BLaER1 treated with 17β-estradiol and CSF1 and Interleukin-3, amounts not matched to agents 10 nM and 100 nM (cell line): ENCODE results near the gene L3MBTL4.

ENCODE experiments used
- H3K27ac ChIP-seq, 11 experiments: shearing (Covaris generic); formaldehyde crosslinking; 2 replicates each; pipeline ENCODE4 v1.8.1; 2022
- H3K27me3 ChIP-seq, 11 experiments: shearing (Covaris generic); formaldehyde crosslinking; 2 replicates each; pipeline ENCODE4 v1.8.1; 2022
- H3K36me3 ChIP-seq, 11 experiments: shearing (Covaris generic); formaldehyde crosslinking; 2 replicates each; pipeline ENCODE4 v1.8.1; 2022
- H3K4me1 ChIP-seq, 10 experiments: shearing (Covaris generic); formaldehyde crosslinking; 2 replicates each; pipeline ENCODE4 v1.8.1; 2022
- H3K4me2 ChIP-seq, 11 experiments: shearing (Covaris generic); formaldehyde crosslinking; 2 replicates each; pipeline ENCODE4 v1.8.1; 2022
- H3K4me3 ChIP-seq, 10 experiments: shearing (Covaris generic); formaldehyde crosslinking; 2 replicates each; pipeline ENCODE4 v1.8.1; 2022
- H3K9ac ChIP-seq, 11 experiments: shearing (Covaris generic); formaldehyde crosslinking; 2 replicates each; pipeline ENCODE4 v1.8.1; 2022
- H3K9me3 ChIP-seq, 11 experiments: shearing (Covaris generic); formaldehyde crosslinking; replicated peaks in 1 of 11; 2 replicates each; pipeline ENCODE4 v1.8.1; 2022
- H4K20me1 ChIP-seq, 11 experiments: shearing (Covaris generic); formaldehyde crosslinking; 2 replicates each; pipeline ENCODE4 v1.8.1; 2022
- Cebpa-rat ChIP-seq, 11 experiments: shearing (Covaris generic); IDR thresholded peaks; 2 replicates each; pipeline ENCODE4 v1.8.1; 2022

Gene L3MBTL4

GRCh38 chr18:6330786-6331185 lies 83.9 kb downstream of the L3MBTL4 start:
- H3K9ac ChIP-seq: no peak overlapping the region
- H3K4me3 ChIP-seq: no peak overlapping the region
- no peaks in the 10 kb centered on the region for H3K36me3 ChIP-seq
- H3K9me3 ChIP-seq: peaks cover 0 to 8% (median 0%) of the 10 kb centered on the region in 11 experiments; a peak in 1 of 22 replicates
- no peaks in the 10 kb centered on the region for H3K27me3 ChIP-seq
- no peaks in the 10 kb centered on the region for H4K20me1 ChIP-seq
- TF ChIP-seq Cebpa-rat (IDR thresholded peaks at IDR 0.05): no peak
- no peak overlapping the region for H3K27ac ChIP-seq
- H3K4me1 ChIP-seq: no peaks in the 10 kb centered on the region; a peak in 1 of 20 replicates
- H3K4me2 ChIP-seq: no peak overlapping the region

GRCh38 chr18:6328621-6329010 lies 86.1 kb downstream of the L3MBTL4 start:
- no peak for TF ChIP-seq Cebpa-rat (IDR thresholded peaks at IDR 0.05)
- Histone ChIP-seq H3K9me3 (peaks cover 10 to 25% (median 13%) of the 10 kb centered on the region in 11 experiments), H3K4me1 (no peaks in the 10 kb centered on the region; a peak in 1 of 20 replicates), H3K4me2 (no peak overlapping the region), H4K20me1 (no peaks in the 10 kb centered on the region), H3K9ac (no peak overlapping the region), H3K27me3 (no peaks in the 10 kb centered on the region), H3K27ac (no peak overlapping the region), H3K36me3 (peaks cover 0 to 10% (median 0%) of the 10 kb centered on the region in 11 experiments; a peak in 6 of 22 replicates), H3K4me3 (no peak overlapping the region)

- Histone ChIP-seq H3K4me2 (no peak overlapping the region), H3K27ac (no peak overlapping the region), H3K9ac (no peak overlapping the region), H3K36me3 (peaks cover 0 to 13% (median 0%) of the 10 kb centered on the region in 11 experiments; a peak in 6 of 22 replicates), H4K20me1 (no peaks in the 10 kb centered on the region), H3K9me3 (peaks cover 15 to 30% (median 19%) of the 10 kb centered on the region in 11 experiments), H3K4me3 (no peak overlapping the region), H3K27me3 (no peaks in the 10 kb centered on the region), H3K4me1 (no peaks in the 10 kb centered on the region; a peak in 1 of 20 replicates)
- TF ChIP-seq Cebpa-rat (IDR thresholded peaks at IDR 0.05): no peak
Observed at GRCh38 chr18:6327895-6328620, 86.7 kb downstream of the L3MBTL4 start.

DNA sequence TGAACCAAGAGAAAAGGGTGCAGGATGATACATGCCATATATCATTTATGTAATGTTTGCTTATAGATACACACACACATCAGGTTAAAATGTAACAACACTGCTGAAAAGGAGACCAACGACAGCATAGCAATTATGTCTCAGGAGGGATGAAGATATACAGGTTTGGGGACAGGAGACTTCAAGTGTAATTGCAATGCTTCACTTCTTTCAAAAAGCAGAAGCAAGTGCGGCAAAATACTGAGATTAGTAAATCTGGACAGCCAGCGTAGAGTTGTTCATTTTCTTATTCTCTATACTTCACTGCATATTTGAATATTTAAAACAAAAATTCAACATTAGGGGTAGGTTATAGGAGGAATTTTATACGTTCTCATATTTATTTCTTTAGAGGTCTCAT lies 87.2 kb downstream of the L3MBTL4 start:
- H3K9me3 ChIP-seq: peaks cover 21 to 36% (median 24%) of the 10 kb centered on the region in 11 experiments
- no peak overlapping the region for H3K9ac ChIP-seq
- H3K4me2 ChIP-seq: no peak overlapping the region
- H3K27ac ChIP-seq: no peak overlapping the region
- no peaks in the 10 kb centered on the region for H4K20me1 ChIP-seq
- H3K36me3 ChIP-seq: peaks cover 0 to 13% (median 0%) of the 10 kb centered on the region in 11 experiments; a peak in 6 of 22 replicates
- H3K4me3 ChIP-seq: no peak overlapping the region
- TF ChIP-seq Cebpa-rat (IDR thresholded peaks at IDR 0.05): no peak
- no peaks in the 10 kb centered on the region for H3K27me3 ChIP-seq
- H3K4me1 ChIP-seq: no peaks in the 10 kb centered on the region; a peak in 1 of 20 replicates

DNA sequence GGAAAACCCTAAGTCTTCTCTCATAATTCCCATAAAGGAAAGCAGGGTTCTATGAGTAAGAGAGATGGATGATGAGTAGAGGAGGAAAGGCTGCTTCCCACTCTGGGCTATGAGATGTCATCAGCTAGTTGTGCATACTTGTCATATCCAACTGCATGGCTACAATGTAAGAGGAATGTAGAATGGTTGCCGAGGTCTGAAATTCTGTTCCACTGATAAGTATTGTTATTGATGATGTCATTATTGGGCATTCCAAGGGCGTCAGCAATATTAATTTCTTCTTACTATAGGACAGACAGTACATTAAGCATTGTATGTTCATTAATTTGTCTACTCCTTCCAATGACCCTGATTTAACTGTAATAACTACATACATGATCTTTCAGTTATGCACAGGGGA lies 88.1 kb downstream of the L3MBTL4 start:
- H3K4me1 ChIP-seq: no peaks in the 10 kb centered on the region
- H3K27me3 ChIP-seq: no peaks in the 10 kb centered on the region
- H3K36me3 ChIP-seq: peaks cover 0 to 13% (median 0%) of the 10 kb centered on the region in 11 experiments; a peak in 6 of 22 replicates
- H4K20me1 ChIP-seq: no peaks in the 10 kb centered on the region
- H3K9ac ChIP-seq: no peak overlapping the region
- no peak overlapping the region for H3K27ac ChIP-seq
- H3K4me2 ChIP-seq: no peak overlapping the region
- peaks cover 22 to 43% (median 27%) of the 10 kb centered on the region in 11 experiments for H3K9me3 ChIP-seq
- TF ChIP-seq Cebpa-rat (IDR thresholded peaks at IDR 0.05): no peak
- no peak overlapping the region for H3K4me3 ChIP-seq

DNA sequence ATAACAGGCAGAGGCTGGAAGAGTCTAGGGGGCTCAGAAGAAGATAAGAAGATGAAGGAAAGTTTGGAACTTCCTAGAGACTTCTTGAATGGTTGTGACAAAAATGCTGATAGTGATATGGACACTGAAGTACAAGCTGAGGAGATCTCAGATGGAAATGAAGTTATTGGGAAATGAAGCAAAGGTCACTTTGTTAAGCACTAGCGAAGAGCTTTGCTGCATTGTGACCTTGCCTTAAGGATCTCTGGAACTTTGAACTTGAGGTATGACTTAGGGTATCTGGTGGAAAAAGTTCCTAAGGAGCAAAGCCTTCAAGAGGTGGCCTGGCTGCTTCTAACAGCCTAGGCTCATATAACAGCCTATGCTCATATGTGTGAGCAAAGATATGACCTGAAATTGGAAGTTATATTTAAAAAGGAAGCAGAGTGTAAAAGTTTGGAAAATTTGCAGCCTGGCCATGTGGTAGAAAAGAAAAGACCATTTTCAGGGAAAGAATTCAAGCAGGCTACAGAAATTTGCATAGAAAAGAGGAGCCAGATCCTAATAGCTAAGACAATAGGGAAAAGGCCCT lies 91.3 kb downstream of the L3MBTL4 start:
- no peaks in the 10 kb centered on the region for H3K4me1 ChIP-seq
- H3K9ac ChIP-seq: no peak overlapping the region
- H3K36me3 ChIP-seq: peaks cover 0 to 13% (median 0%) of the 10 kb centered on the region in 11 experiments; a peak in 6 of 22 replicates
- H3K4me2 ChIP-seq: no peak overlapping the region
- TF ChIP-seq Cebpa-rat (IDR thresholded peaks at IDR 0.05): no peak
- H3K9me3 ChIP-seq: peaks cover 22 to 45% (median 27%) of the 10 kb centered on the region in 11 experiments
- H3K27me3 ChIP-seq: no peaks in the 10 kb centered on the region
- no peak overlapping the region for H3K4me3 ChIP-seq
- H4K20me1 ChIP-seq: no peaks in the 10 kb centered on the region
- H3K27ac ChIP-seq: no peak overlapping the region

DNA sequence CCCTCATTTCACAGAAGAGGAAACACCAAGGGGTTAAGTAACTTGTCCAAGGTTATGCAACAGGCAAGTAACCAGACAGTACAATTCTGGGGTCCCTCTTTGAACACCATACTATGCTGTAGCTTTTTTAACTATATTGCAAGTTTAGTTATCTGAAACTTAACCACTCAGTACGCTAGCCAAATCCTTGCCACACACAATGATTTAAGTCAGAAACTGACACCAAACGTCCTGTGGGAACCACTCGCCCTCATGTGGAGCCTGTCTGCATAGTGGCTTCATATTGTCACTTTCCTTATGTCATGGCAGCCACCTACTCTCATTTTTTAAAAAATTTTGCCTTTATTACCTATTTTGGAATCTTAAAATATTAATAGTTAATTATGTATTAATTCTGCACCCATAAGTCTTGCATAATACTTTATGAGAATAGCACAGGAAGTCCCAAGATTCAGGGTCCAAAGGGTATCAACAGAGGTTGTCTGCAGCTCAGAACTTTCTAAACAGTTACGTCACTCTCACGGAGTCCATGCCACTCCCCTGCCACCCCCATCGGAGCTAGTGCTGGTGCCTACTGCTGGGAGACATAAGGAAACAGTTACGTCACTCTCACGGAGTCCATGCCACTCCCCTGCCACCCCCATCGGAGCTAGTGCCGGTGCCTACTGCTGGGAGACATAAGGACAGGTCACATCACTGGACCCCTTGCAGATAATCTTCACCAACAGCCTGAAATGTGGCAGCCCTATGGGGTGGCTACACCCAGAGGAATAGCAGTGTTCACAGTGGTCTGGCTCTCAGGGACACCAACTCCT lies 99.0 kb downstream of the L3MBTL4 start:
- no peak overlapping the region for H3K4me2 ChIP-seq
- H3K9ac ChIP-seq: no peak overlapping the region
- H3K4me1 ChIP-seq: no peaks in the 10 kb centered on the region
- no peak overlapping the region for H3K27ac ChIP-seq
- peaks cover 0 to 10% (median 5%) of the 10 kb centered on the region in 11 experiments; a peak in 8 of 22 replicates for H3K9me3 ChIP-seq
- 0 out of 22 replicates have a peak, but pooled peaks of 1 of the 11 experiments have one; percentile 28 for TF ChIP-seq Cebpa-rat (IDR thresholded peaks at IDR 0.05)
- H3K36me3 ChIP-seq: peaks cover 0 to 6% (median 0%) of the 10 kb centered on the region in 11 experiments; a peak in 1 of 22 replicates
- no peaks in the 10 kb centered on the region for H4K20me1 ChIP-seq
- no peaks in the 10 kb centered on the region for H3K27me3 ChIP-seq
- H3K4me3 ChIP-seq: no peak overlapping the region

DNA sequence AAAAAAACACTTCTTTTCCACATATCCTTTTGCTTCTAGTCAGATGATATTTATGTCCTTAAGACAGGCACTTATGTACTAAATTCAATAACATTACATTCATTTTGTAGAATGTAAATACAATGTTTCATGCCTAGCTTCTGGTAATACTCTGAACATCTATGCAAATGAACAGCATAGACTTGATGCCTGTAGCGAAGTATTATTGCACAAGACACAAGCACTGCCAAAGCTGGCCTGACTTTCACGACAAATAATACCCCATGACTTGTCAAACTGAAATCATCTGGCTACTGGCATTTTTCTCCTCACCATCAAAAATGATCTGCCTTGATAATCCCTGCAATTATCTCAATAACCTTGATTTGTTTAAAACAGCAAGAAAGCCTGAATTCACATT lies 101.3 kb downstream of the L3MBTL4 start:
- H3K27me3 ChIP-seq: no peaks in the 10 kb centered on the region
- peaks cover 0 to 10% (median 5%) of the 10 kb centered on the region in 11 experiments; a peak in 8 of 22 replicates for H3K9me3 ChIP-seq
- no peak overlapping the region for H3K4me2 ChIP-seq
- no peak overlapping the region for H3K27ac ChIP-seq
- no peak overlapping the region for H3K4me3 ChIP-seq
- no peak overlapping the region for H3K9ac ChIP-seq
- H3K36me3 ChIP-seq: peaks cover 0 to 14% (median 0%) of the 10 kb centered on the region in 11 experiments; a peak in 5 of 22 replicates
- no peak for TF ChIP-seq Cebpa-rat (IDR thresholded peaks at IDR 0.05)
- no peaks in the 10 kb centered on the region for H3K4me1 ChIP-seq
- H4K20me1 ChIP-seq: no peaks in the 10 kb centered on the region
